ENCODE data around the gene TBCE.

The TBCE gene

DNA sequence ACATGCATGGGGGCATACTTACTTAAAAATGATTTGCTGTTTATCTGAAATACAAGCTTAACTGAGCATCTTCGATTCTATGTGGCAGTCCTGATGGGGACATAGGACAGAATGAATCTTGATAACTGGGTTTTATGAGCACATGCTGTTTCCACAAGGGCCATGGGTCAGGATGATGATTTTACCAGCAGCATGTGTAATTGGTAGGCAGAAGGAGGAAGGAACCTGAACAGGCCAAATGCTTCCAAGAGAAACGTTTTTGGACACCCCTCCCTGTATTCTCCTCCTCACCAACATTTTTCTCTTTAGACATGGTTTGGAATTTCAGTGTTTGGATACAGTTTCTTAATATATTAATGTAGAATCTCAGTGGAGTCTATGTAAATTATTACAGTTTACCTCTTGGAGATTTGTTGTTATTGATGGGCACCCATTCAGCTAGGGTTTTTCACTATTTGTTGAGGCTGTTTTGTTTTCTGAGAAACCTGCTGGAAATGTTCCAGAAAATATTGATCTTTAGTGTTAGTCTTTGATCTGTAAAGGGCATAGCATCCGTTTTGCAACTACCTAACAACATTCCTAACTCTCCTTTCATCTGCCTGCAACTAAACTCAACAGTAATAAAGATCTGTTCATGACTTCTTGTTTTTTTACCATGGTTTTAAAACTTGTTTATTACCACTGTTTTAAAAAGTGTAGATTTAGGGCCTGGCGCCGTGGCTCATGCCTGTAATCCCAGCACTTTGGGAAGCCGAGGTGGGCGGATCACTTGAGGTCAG, 42.0 kb downstream of the TBCE start:
- H3K4me2 ChIP-seq (ENCODE audit: low read depth, low read length): no peak overlapping the region
- no peak overlapping the region for H2AFZ ChIP-seq (ENCODE audit: low read length)
- no peaks in the 10 kb centered on the region for H3K4me1 ChIP-seq (ENCODE audit: low read length)
- DNase-seq: no peak
- no peak overlapping the region for H3K4me3 ChIP-seq (ENCODE audit: low read length)
- no peaks in the 10 kb centered on the region for H3K9me3 ChIP-seq (replicated peaks; ENCODE audit: insufficient read depth, low read length)
- TF ChIP-seq, protein P1, sequence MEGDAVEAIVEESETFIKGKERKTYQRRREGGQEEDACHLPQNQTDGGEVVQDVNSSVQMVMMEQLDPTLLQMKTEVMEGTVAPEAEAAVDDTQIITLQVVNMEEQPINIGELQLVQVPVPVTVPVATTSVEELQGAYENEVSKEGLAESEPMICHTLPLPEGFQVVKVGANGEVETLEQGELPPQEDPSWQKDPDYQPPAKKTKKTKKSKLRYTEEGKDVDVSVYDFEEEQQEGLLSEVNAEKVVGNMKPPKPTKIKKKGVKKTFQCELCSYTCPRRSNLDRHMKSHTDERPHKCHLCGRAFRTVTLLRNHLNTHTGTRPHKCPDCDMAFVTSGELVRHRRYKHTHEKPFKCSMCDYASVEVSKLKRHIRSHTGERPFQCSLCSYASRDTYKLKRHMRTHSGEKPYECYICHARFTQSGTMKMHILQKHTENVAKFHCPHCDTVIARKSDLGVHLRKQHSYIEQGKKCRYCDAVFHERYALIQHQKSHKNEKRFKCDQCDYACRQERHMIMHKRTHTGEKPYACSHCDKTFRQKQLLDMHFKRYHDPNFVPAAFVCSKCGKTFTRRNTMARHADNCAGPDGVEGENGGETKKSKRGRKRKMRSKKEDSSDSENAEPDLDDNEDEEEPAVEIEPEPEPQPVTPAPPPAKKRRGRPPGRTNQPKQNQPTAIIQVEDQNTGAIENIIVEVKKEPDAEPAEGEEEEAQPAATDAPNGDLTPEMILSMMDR (IDR thresholded peaks at IDR 0.05; ENCODE audit: low read length): no peak
- TF ChIP-seq EZH2 (optimal IDR thresholded peaks at IDR 0.05; ENCODE audit: low read depth, low read length) (no peak), EZH2phosphoT487 (IDR thresholded peaks at IDR 0.05; ENCODE audit: low read length) (no peak)
- no peaks in the 10 kb centered on the region for H4K20me1 ChIP-seq (ENCODE audit: insufficient read depth, low read length)
- no peaks in the 10 kb centered on the region for H3K27me3 ChIP-seq (replicated peaks; ENCODE audit: insufficient read depth, low read length)
- peaks cover 10% of the 10 kb centered on the region; the same call in 1 of the 2 replicates for H3K79me2 ChIP-seq (ENCODE audit: low read length)
- H3K36me3 ChIP-seq (replicated peaks; ENCODE audit: insufficient read depth, low read length): no peaks in the 10 kb centered on the region
- no peaks in the 10 kb centered on the region for H3F3A ChIP-seq (ENCODE audit: insufficient read depth, low read length)
- no peak overlapping the region for H3K27ac ChIP-seq (ENCODE audit: low read length)
- H3K9me2 ChIP-seq (replicated peaks; ENCODE audit: insufficient read depth, low read length): no peaks in the 10 kb centered on the region
- no peak overlapping the region for H3K9ac ChIP-seq (ENCODE audit: low read length)

DNA sequence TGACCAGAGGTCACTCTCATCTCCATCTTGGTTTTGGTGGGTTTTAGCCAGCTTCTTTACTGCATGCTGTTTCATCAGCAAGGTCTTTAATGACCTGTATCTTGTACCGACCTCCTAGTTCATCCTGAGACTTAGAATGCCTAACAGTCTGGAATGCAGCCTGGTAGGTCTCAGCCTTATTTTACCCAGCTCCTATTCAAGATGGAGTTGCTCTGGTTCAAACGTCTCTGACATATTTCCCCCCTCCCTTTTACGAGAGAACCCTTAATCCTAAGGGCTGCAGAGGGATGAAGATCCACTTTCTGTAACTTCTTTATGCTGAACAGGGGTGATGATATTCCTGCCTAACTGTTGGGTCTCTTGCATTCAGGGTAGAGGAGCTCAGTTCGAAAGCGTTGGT, 43.2 kb downstream of the TBCE start:
- no peaks in the 10 kb centered on the region for H4K20me1 ChIP-seq (ENCODE audit: insufficient read depth, low read length)
- H3K4me2 ChIP-seq (ENCODE audit: low read depth, low read length): no peak overlapping the region
- DNase-seq: no peak
- H3K27ac ChIP-seq (ENCODE audit: low read length): no peak overlapping the region
- no peak overlapping the region for H3K9ac ChIP-seq (ENCODE audit: low read length)
- H3K9me2 ChIP-seq (replicated peaks; ENCODE audit: insufficient read depth, low read length): no peaks in the 10 kb centered on the region
- H3K9me3 ChIP-seq (replicated peaks; ENCODE audit: insufficient read depth, low read length): no peaks in the 10 kb centered on the region
- H3K4me1 ChIP-seq (ENCODE audit: low read length): no peaks in the 10 kb centered on the region
- H3K4me3 ChIP-seq (ENCODE audit: low read length): no peak overlapping the region
- no peaks in the 10 kb centered on the region for H3K36me3 ChIP-seq (replicated peaks; ENCODE audit: insufficient read depth, low read length)
- H2AFZ ChIP-seq (ENCODE audit: low read length): no peak overlapping the region
- no peaks in the 10 kb centered on the region for H3K27me3 ChIP-seq (replicated peaks; ENCODE audit: insufficient read depth, low read length)
- TF ChIP-seq EZH2phosphoT487 (IDR thresholded peaks at IDR 0.05; ENCODE audit: low read length) (no peak), EZH2 (optimal IDR thresholded peaks at IDR 0.05; ENCODE audit: low read depth, low read length) (no peak)
- TF ChIP-seq, protein P1 (IDR thresholded peaks at IDR 0.05; ENCODE audit: low read length): no peak
- peaks cover 10% of the 10 kb centered on the region; the same call in 1 of the 2 replicates for H3K79me2 ChIP-seq (ENCODE audit: low read length)
- no peaks in the 10 kb centered on the region for H3F3A ChIP-seq (ENCODE audit: insufficient read depth, low read length)

DNA sequence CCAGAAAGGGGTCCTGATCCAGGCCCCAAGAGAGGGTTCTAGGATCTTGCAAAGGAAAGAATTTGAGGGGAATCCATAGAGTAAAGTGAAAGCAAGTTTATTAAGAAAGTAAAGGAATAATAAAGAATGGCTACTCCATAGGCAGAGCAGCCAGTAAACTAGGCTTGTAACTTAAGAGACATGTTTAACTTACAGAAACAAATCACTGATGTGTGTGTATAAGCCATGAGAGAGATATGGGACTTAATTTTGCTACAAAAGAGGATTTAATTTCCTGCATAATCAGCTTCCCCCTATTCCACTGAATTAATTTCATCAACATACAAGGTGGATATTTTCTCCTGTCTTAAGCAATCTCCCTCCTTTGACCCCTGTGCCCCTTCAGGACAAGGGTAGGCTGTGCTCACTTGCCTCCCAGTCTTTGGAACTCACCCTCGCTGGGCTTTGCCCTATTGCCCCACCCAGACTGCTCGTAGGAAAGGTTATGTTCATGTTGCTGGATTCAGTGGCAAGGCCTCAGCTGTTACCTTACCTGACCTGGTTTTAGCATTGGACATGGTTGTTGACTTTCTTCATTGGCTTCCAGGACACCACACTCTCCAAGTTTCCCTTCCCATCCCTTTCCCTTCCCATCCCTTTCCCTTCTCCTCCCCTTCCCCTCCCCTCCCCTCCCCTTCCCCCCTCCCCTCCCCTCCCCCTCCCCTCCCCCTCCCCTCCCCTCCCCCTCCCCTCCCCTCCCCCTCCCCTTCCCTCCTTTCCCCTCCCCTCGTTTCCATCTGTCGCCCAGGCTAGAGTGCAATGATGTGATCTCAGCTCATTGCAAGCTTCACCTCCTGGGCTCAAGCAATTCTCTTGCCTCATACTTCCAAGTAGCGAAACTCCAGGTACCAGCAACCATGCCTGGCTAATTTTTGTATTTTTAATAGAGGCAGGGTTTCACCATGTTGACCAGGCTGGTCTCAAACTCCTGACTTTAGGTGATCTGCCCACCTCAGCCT, 44.6 kb downstream of the TBCE start:
- Histone ChIP-seq H3K4me3 (ENCODE audit: low read length) (no peak overlapping the region), H3K4me1 (ENCODE audit: low read length) (no peaks in the 10 kb centered on the region), H2AFZ (ENCODE audit: low read length) (no peak overlapping the region), H3K27me3 (replicated peaks; ENCODE audit: insufficient read depth, low read length) (no peaks in the 10 kb centered on the region), H3K9ac (ENCODE audit: low read length) (no peak overlapping the region), H3K79me2 (ENCODE audit: low read length) (peaks cover 10% of the 10 kb centered on the region; the same call in 1 of the 2 replicates), H3K9me2 (replicated peaks; ENCODE audit: insufficient read depth, low read length) (no peaks in the 10 kb centered on the region), H3K4me2 (ENCODE audit: low read depth, low read length) (no peak overlapping the region), H3K27ac (ENCODE audit: low read length) (no peak overlapping the region), H4K20me1 (ENCODE audit: insufficient read depth, low read length) (no peaks in the 10 kb centered on the region), H3F3A (ENCODE audit: insufficient read depth, low read length) (no peaks in the 10 kb centered on the region), H3K36me3 (replicated peaks; ENCODE audit: insufficient read depth, low read length) (no peaks in the 10 kb centered on the region), H3K9me3 (replicated peaks; ENCODE audit: insufficient read depth, low read length) (no peaks in the 10 kb centered on the region)
- DNase-seq: no peak
- TF ChIP-seq EZH2 (optimal IDR thresholded peaks at IDR 0.05; ENCODE audit: low read depth, low read length): no peak
